T-helper 2 cell treated with Interferon-gamma antibody and Interleukin-4, amounts not matched to agents 5 μg/mL and 100 μg/mL, for 36 hours (primary cell): ENCODE measurements around the gene MESP1.

Source experiments
- DNase-seq: peaks from one replicate; pipeline ENCODE4 v3.0.0; 2021; ENCODE audit warnings: low spot score
- H3K27ac Mint-ChIP-seq: one replicate; pipeline ENCODE4 v1.8.0; 2021; ENCODE audit warnings: mild to moderate bottlenecking, mixed read lengths
- H3K27me3 Mint-ChIP-seq: one replicate; pipeline ENCODE4 v1.8.0; 2021; ENCODE audit warnings: low read depth, mixed read lengths
- H3K36me3 Mint-ChIP-seq: one replicate; pipeline ENCODE4 v1.8.0; 2021; ENCODE audit warnings: low read depth, mixed read lengths
- H3K4me1 Mint-ChIP-seq: one replicate; pipeline ENCODE4 v1.8.0; 2021; ENCODE audit warnings: low read depth, mixed read lengths
- H3K4me3 Mint-ChIP-seq: one replicate; pipeline ENCODE4 v1.8.0; 2022; ENCODE audit warnings: mild to moderate bottlenecking, moderate library complexity, mixed read lengths
- H3K9me3 Mint-ChIP-seq: one replicate; pipeline ENCODE4 v1.8.0; 2021; ENCODE audit warnings: mixed read lengths

Gene MESP1

DNA sequence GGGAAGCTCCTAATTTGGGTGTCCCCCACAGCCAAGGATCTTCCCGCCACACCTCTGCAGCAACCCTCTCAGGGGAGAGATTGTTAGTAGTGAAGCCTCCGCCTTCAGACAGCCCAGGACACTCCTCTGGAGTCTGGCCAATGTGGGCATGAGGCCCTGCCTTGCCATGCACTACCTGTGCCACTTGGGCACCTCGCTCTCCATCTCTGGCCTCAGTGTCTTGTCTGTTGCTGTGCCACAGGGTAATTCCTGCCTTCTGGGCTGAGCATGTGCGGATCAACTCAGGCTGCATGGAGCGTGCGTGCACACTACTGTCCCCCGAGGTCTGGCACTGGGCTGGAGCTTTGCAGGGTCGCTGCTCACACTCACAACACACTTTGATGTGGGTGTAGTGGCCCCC lies 7.9 kb upstream of the MESP1 start:
- Mint-ChIP-seq H3K9me3 (no peaks in the 10 kb centered on the region), H3K27ac (no peak overlapping the region), H3K36me3 (no peaks in the 10 kb centered on the region), H3K4me3 (no peak overlapping the region), H3K4me1 (peaks cover 4% of the 10 kb centered on the region), H3K27me3 (peaks cover 15% of the 10 kb centered on the region)
- DNase-seq: no peak

DNA sequence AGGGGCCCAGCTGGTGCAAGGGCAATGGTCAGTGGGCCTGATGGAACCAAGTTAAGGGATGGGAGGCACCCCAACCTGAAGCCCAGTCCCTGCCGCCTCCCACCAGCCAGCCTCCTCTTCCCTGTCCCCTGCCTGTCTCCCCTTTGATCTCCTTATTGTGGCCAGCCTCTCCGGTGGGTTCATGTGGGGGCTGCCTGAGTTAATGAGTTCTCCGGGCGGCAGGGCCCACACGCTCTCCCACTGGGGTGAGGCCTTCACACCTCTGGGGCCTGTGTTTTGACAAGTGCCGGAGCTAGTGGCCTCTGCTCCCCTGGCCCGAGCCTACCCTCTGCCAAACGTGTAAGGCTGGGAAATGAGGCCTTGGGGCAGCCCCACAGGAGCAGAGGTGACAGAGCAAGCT lies 7.2 kb upstream of the MESP1 start:
- Mint-ChIP-seq H3K4me1 (peaks cover 4% of the 10 kb centered on the region), H3K27me3 (peaks cover 15% of the 10 kb centered on the region), H3K27ac (no peak overlapping the region), H3K4me3 (no peak overlapping the region), H3K36me3 (no peaks in the 10 kb centered on the region), H3K9me3 (no peaks in the 10 kb centered on the region)
- DNase-seq: no peak

DNA sequence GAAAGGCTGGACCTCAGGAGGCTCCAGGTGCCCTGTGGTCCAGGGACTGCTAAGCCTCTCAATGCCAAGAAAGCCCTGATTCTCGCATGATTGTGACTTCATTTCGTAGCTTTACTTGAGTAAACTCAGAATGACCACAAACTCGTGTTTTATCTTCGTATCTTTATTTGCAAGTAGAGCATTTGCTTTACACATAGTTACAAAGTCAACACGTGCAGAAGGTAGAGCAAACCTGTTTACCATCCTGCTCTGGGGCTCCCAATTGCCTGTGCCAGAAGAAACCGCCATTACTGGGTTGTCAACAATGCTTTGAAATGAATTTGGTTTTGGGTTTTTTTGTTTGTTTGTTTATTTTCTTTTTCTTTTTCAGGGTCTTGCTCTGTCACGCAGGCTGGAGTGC lies 5.8 kb upstream of the MESP1 start:
- no peak overlapping the region for H3K4me3 Mint-ChIP-seq
- H3K27me3 Mint-ChIP-seq: peaks cover 23% of the 10 kb centered on the region
- no peaks in the 10 kb centered on the region for H3K36me3 Mint-ChIP-seq
- no peaks in the 10 kb centered on the region for H3K9me3 Mint-ChIP-seq
- H3K4me1 Mint-ChIP-seq: peaks cover 4% of the 10 kb centered on the region
- H3K27ac Mint-ChIP-seq: no peak overlapping the region
- no peak for DNase-seq

GRCh38 chr15:89755701-89756100 lies 4.7 kb upstream of the MESP1 start:
- H3K36me3 Mint-ChIP-seq: no peaks in the 10 kb centered on the region
- H3K4me1 Mint-ChIP-seq: peaks cover under 1% of the 10 kb centered on the region
- peaks cover 22% of the 10 kb centered on the region for H3K27me3 Mint-ChIP-seq
- no peak overlapping the region for H3K27ac Mint-ChIP-seq
- H3K4me3 Mint-ChIP-seq: no peak overlapping the region
- DNase-seq: no peak
- H3K9me3 Mint-ChIP-seq: no peaks in the 10 kb centered on the region

- no peak overlapping the region for H3K4me3 Mint-ChIP-seq
- H3K36me3 Mint-ChIP-seq: no peaks in the 10 kb centered on the region
- H3K27ac Mint-ChIP-seq: no peak overlapping the region
- peaks cover 20% of the 10 kb centered on the region for H3K27me3 Mint-ChIP-seq
- no peaks in the 10 kb centered on the region for H3K9me3 Mint-ChIP-seq
- DNase-seq: no peak
- H3K4me1 Mint-ChIP-seq: peaks cover 4% of the 10 kb centered on the region
Measured at GRCh38 chr15:89754361-89755154, 3.5 kb upstream of the MESP1 start.

DNA sequence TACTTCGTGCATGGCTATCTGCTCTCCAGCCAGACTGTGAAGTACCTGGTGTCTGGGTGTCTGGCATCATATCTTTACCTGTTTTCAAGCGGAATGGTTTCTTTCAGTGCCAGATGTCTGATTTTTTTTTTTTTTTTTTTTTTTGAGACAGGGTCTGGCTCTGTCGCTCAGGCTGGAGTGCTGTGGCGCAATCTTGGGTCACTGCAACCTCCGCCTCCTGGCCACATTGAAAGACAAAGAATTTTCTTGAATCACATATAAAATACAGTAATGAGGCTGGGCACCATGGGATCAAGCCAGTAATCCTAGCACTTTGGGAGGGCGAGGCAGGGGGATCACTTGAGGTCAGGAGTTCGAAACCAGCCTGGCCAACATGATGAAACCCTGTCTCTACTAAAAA lies 2.8 kb upstream of the MESP1 start:
- no peaks in the 10 kb centered on the region for H3K36me3 Mint-ChIP-seq
- H3K27ac Mint-ChIP-seq: no peak overlapping the region
- no peak overlapping the region for H3K4me3 Mint-ChIP-seq
- H3K4me1 Mint-ChIP-seq: peaks cover 5% of the 10 kb centered on the region
- peaks cover 24% of the 10 kb centered on the region for H3K27me3 Mint-ChIP-seq
- H3K9me3 Mint-ChIP-seq: no peaks in the 10 kb centered on the region
- no peak for DNase-seq

- no peak for DNase-seq
- Mint-ChIP-seq H3K27ac (no peak overlapping the region), H3K27me3 (peaks cover 24% of the 10 kb centered on the region), H3K36me3 (no peaks in the 10 kb centered on the region), H3K4me1 (peaks cover 5% of the 10 kb centered on the region), H3K4me3 (peak overlapping the region; percentile 15), H3K9me3 (no peaks in the 10 kb centered on the region)
Measured at GRCh38 chr15:89751748-89752147, 699 bp upstream of the MESP1 start.

DNA sequence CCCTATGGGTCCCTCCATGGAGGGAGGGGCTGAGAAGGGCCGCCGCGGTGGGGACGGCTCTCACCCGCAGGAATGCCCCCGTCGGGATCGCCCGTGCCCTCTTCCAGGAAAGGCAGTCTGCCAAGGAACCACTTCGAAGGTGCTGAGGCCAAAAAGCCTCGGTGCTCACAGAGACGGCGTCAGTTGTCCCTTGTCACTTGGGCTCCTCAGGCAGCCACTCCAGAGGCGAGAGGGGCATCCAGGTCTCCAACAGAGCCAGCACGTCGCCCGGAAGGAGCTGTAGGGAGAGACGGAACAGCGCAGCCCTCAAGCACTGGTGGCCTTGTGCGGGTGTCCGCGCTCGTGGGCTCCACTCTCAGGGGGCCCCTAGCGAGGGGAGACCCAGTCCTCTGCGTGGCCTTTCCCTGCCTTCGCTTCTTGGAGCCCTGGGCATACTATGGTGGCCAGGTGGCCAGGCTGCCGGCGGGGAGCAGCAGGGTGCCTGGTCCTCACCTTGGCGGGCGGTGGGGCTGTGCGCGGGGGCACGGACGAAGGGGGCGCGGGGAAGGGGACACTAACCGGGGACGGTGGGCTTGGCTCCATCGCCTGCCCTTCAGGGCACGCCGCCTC lies 994 bp downstream of the MESP1 start:
- Mint-ChIP-seq H3K4me3 (peak overlapping the region; percentile 72), H3K27me3 (peaks cover 17% of the 10 kb centered on the region), H3K36me3 (no peaks in the 10 kb centered on the region), H3K4me1 (peaks cover 5% of the 10 kb centered on the region), H3K9me3 (no peaks in the 10 kb centered on the region), H3K27ac (peak overlapping the region; percentile 39)
- DNase-seq: no peak

GRCh38 chr15:89749526-89749925 lies 1.5 kb downstream of the MESP1 start:
- H3K4me3 Mint-ChIP-seq: peak overlapping the region; percentile 72
- no peaks in the 10 kb centered on the region for H3K36me3 Mint-ChIP-seq
- DNase-seq: no peak
- peaks cover 13% of the 10 kb centered on the region for H3K27me3 Mint-ChIP-seq
- H3K9me3 Mint-ChIP-seq: no peaks in the 10 kb centered on the region
- peaks cover 5% of the 10 kb centered on the region for H3K4me1 Mint-ChIP-seq
- H3K27ac Mint-ChIP-seq: no peak overlapping the region

GRCh38 chr15:89749054-89749453 lies 2.0 kb downstream of the MESP1 start:
- H3K27ac Mint-ChIP-seq: no peak overlapping the region
- no peak overlapping the region for H3K4me3 Mint-ChIP-seq
- DNase-seq: no peak
- peaks cover 5% of the 10 kb centered on the region for H3K4me1 Mint-ChIP-seq
- peaks cover 12% of the 10 kb centered on the region for H3K27me3 Mint-ChIP-seq
- no peaks in the 10 kb centered on the region for H3K36me3 Mint-ChIP-seq
- no peaks in the 10 kb centered on the region for H3K9me3 Mint-ChIP-seq

- Mint-ChIP-seq H3K27ac (no peak overlapping the region), H3K9me3 (no peaks in the 10 kb centered on the region), H3K4me3 (no peak overlapping the region), H3K36me3 (no peaks in the 10 kb centered on the region), H3K4me1 (peaks cover 5% of the 10 kb centered on the region), H3K27me3 (peaks cover 12% of the 10 kb centered on the region)
- DNase-seq: no peak
Measured at GRCh38 chr15:89747708-89748682, 3.1 kb downstream of the MESP1 start.

DNA sequence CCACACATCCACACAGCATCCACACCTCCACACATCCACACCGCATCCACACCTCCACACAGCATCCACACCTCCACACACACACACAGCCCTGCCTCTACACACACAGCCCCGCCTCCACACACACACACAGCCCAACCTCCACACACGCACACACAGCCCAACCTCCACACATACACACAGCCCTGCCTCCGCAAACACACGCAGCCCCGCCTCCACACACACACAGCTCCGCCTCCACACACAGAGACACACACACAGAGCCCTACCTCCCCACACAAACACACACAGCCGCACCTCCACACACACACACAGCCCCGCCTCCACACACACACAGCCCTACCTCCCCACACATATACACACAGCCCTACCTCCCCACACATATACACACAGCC lies 4.7 kb downstream of the MESP1 start:
- Mint-ChIP-seq H3K9me3 (no peaks in the 10 kb centered on the region), H3K36me3 (no peaks in the 10 kb centered on the region), H3K4me3 (no peak overlapping the region), H3K4me1 (peaks cover 5% of the 10 kb centered on the region), H3K27ac (no peak overlapping the region), H3K27me3 (peaks cover 4% of the 10 kb centered on the region)
- no peak for DNase-seq

- peaks cover 5% of the 10 kb centered on the region for H3K4me1 Mint-ChIP-seq
- no peak for DNase-seq
- no peaks in the 10 kb centered on the region for H3K36me3 Mint-ChIP-seq
- H3K27ac Mint-ChIP-seq: no peak overlapping the region
- H3K27me3 Mint-ChIP-seq: peaks cover 4% of the 10 kb centered on the region
- no peak overlapping the region for H3K4me3 Mint-ChIP-seq
- no peaks in the 10 kb centered on the region for H3K9me3 Mint-ChIP-seq
Measured at GRCh38 chr15:89745768-89746167, 5.3 kb downstream of the MESP1 start.

- no peak for DNase-seq
- H3K27ac Mint-ChIP-seq: no peak overlapping the region
Measured at GRCh38 chr15:89745131-89745530, 5.9 kb downstream of the MESP1 start.

More at GRCh38 chr15:89745131-89745530, 5.9 kb downstream of the MESP1 start:
- no peak overlapping the region for H3K4me3 Mint-ChIP-seq
- no peaks in the 10 kb centered on the region for H3K9me3 Mint-ChIP-seq
- no peaks in the 10 kb centered on the region for H3K36me3 Mint-ChIP-seq
- peaks cover 4% of the 10 kb centered on the region for H3K27me3 Mint-ChIP-seq
- H3K4me1 Mint-ChIP-seq: peaks cover 6% of the 10 kb centered on the region
